ENCODE data around the gene IFT43.

Gene IFT43

GRCh38 chr14:75985618-75986438 is at the start of gene IFT43:
Gene IFT43, plus strand, starts transcription at chr14:75985763. Its CDS starts 24 bp downstream, at chr14:75985787.
- Histone ChIP-seq H3K36me3 (ENCODE audit: control insufficient read depth, insufficient read depth, low read length) (no peaks in the 10 kb centered on the region), H3K27me3 (replicated peaks; ENCODE audit: control insufficient read depth, insufficient read depth, low read length) (no peaks in the 10 kb centered on the region), H3K4me3 (replicated peaks; ENCODE audit: low read depth, low read length) (peak within 1 kb of the TSS; percentile 73)
- DNase-seq (ENCODE audit: extremely low read depth, insufficient read length), result peak; percentile 69
- no peak for TF ChIP-seq CTCF (IDR thresholded peaks at IDR 0.05; ENCODE audit: insufficient read depth, low read length, poor library complexity, severe bottlenecking)

- no peak for TF ChIP-seq CTCF (IDR thresholded peaks at IDR 0.05; ENCODE audit: insufficient read depth, low read length, poor library complexity, severe bottlenecking)
These were observed 46.4 kb upstream of the IFT43 start for GRCh38 chr14:75939200-75939599.

GRCh38 chr14:75941030-75941429 is 44.5 kb upstream of the IFT43 start:
- DNase-seq (ENCODE audit: extremely low read depth, insufficient read length), result no peak
- Histone ChIP-seq H3K36me3 (ENCODE audit: control insufficient read depth, insufficient read depth, low read length) (no peaks in the 10 kb centered on the region; the same call in 1 of the 2 replicates), H3K27me3 (replicated peaks; ENCODE audit: control insufficient read depth, insufficient read depth, low read length) (no peaks in the 10 kb centered on the region), H3K4me3 (replicated peaks; ENCODE audit: low read depth, low read length) (no peak overlapping the region)
- no peak for TF ChIP-seq CTCF (IDR thresholded peaks at IDR 0.05; ENCODE audit: insufficient read depth, low read length, poor library complexity, severe bottlenecking)

More at GRCh38 chr14:75939200-75939599, 46.4 kb upstream of the IFT43 start:
- Histone ChIP-seq H3K4me3 (replicated peaks; ENCODE audit: low read depth, low read length) (no peak overlapping the region), H3K27me3 (replicated peaks; ENCODE audit: control insufficient read depth, insufficient read depth, low read length) (no peaks in the 10 kb centered on the region), H3K36me3 (ENCODE audit: control insufficient read depth, insufficient read depth, low read length) (no peaks in the 10 kb centered on the region; the same call in 1 of the 2 replicates)
- DNase-seq (ENCODE audit: extremely low read depth, insufficient read length), result no peak

- DNase-seq (ENCODE audit: extremely low read depth, insufficient read length), result no peak
- H3K36me3 ChIP-seq (ENCODE audit: control insufficient read depth, insufficient read depth, low read length), result no peaks in the 10 kb centered on the region
These were observed 40.8 kb upstream of the IFT43 start for GRCh38 chr14:75944607-75945241.

GRCh38 chr14:75946785-75947184 is 38.8 kb upstream of the IFT43 start:
- TF ChIP-seq CTCF (IDR thresholded peaks at IDR 0.05; ENCODE audit: insufficient read depth, low read length, poor library complexity, severe bottlenecking), result no peak
- H3K4me3 ChIP-seq (replicated peaks; ENCODE audit: low read depth, low read length), result no peak overlapping the region
- no peak for DNase-seq (ENCODE audit: extremely low read depth, insufficient read length)
- no peaks in the 10 kb centered on the region for H3K27me3 ChIP-seq (replicated peaks; ENCODE audit: control insufficient read depth, insufficient read depth, low read length)
- no peaks in the 10 kb centered on the region; the same call in 1 of the 2 replicates for H3K36me3 ChIP-seq (ENCODE audit: control insufficient read depth, insufficient read depth, low read length)

More at GRCh38 chr14:75944607-75945241, 40.8 kb upstream of the IFT43 start:
- no peaks in the 10 kb centered on the region for H3K27me3 ChIP-seq (replicated peaks; ENCODE audit: control insufficient read depth, insufficient read depth, low read length)
- H3K4me3 ChIP-seq (replicated peaks; ENCODE audit: low read depth, low read length), result no peak overlapping the region
- no peak for TF ChIP-seq CTCF (IDR thresholded peaks at IDR 0.05; ENCODE audit: insufficient read depth, low read length, poor library complexity, severe bottlenecking)
